ENCODE measurements around the gene GOPC. TPM values are rescaled to one million over a fixed set of nuclear protein-coding genes. Genes with fewer than 3 reads are reported as not detected.

The GOPC gene
- total RNA-seq, 2 experiments from 2014 or later = 22.9 to 23.9 TPM

DNA sequence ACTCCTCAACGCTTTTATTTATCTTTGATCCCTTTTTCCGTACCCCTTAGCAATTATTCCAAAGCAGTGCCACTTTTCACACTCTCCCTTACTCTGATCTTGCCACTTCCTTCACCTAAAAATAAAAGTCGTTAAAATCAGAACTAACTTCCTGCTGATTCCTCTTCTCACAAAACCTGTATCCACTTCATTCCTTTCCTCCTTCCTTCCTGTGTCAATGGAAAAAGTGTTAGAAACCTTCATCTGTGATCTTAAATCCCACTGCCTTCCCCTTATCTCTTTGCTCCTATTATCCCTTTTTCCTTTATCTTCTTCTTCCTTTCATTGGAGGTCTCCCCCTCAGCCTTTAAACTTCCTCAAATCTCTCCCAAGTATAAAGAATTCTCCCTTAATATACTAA is 49.2 kb downstream of the GOPC start:
- Mint-ChIP-seq H3K27ac (no peak overlapping the region), H3K9me3 (no peaks in the 10 kb centered on the region)
- POLR2A ChIA-PET = interaction anchor here (1.5 kb wide), 1 partner anchor 49 kb away, joined by 8 read pairs; the partner anchor contains the start of gene GOPC

GRCh38 chr6:117552618-117553017 is 49.7 kb downstream of the GOPC start:
- Mint-ChIP-seq H3K4me3 (no peak overlapping the region), H3K4me1 (peaks cover 37% of the 10 kb centered on the region), H3K36me3 (ENCODE audit: low read depth) (no peaks in the 10 kb centered on the region), H3K27ac (no peak overlapping the region), H3K9me3 (no peaks in the 10 kb centered on the region), H3K27me3 (no peaks in the 10 kb centered on the region)
- CTCF ChIA-PET = interaction anchor here (1.0 to 4.9 kb wide), 3 partner anchors 51 to 103 kb away, joined by 3 to 43 read pairs (median 6); no protein-coding TSS in a partner anchor
- POLR2A ChIA-PET = interaction anchor here (1.5 to 1.8 kb wide), 2 partner anchors 49 to 70 kb away, joined by 8 read pairs; partner anchors contain the start of genes DCBLD1 and GOPC
- no peak for DNase-seq

More for the DNA sequence above, 49.2 kb downstream of the GOPC start:
- CTCF ChIA-PET = interaction anchor here (4.9 kb wide), 1 partner anchor 103 kb away, joined by 43 read pairs; no protein-coding TSS in a partner anchor
- no peaks in the 10 kb centered on the region for H3K27me3 Mint-ChIP-seq
- DNase-seq = no peak
- no peak overlapping the region for H3K4me3 Mint-ChIP-seq
- peaks cover 34% of the 10 kb centered on the region for H3K4me1 Mint-ChIP-seq
- H3K36me3 Mint-ChIP-seq (ENCODE audit: low read depth) = no peaks in the 10 kb centered on the region

- Mint-ChIP-seq H3K27me3 (no peaks in the 10 kb centered on the region), H3K9me3 (no peaks in the 10 kb centered on the region), H3K36me3 (ENCODE audit: low read depth) (peaks cover 10% of the 10 kb centered on the region), H3K27ac (peak overlapping the region; percentile 10), H3K4me3 (no peak overlapping the region), H3K4me1 (peaks cover 48% of the 10 kb centered on the region)
- DNase-seq = no peak
- CTCF ChIA-PET = interaction anchor here (0.6 to 4.9 kb wide), 9 partner anchors 9 to 207 kb away, joined by 3 to 43 read pairs (median 6); partner anchors contain the start of genes DCBLD1 and GOPC
- POLR2A ChIA-PET = interaction anchor here (0.8 to 3.7 kb wide), 7 partner anchors 10 to 85 kb away, joined by 3 to 59 read pairs (median 8); partner anchors contain the start of genes DCBLD1 and GOPC
Observed at GRCh38 chr6:117550618-117551242, 51.6 kb downstream of the GOPC start.

GRCh38 chr6:117550078-117550600 is 52.2 kb downstream of the GOPC start:
- POLR2A ChIA-PET = interaction anchor here (1.2 to 3.7 kb wide), 8 partner anchors 52 to 1344 kb away, joined by 3 to 59 read pairs (median 9); partner anchors contain the start of genes ASF1A, DCBLD1 and GOPC
- Mint-ChIP-seq H3K36me3 (ENCODE audit: low read depth) (peaks cover 10% of the 10 kb centered on the region), H3K9me3 (no peaks in the 10 kb centered on the region), H3K4me1 (peaks cover 44% of the 10 kb centered on the region), H3K27me3 (no peaks in the 10 kb centered on the region), H3K4me3 (peak overlapping the region; percentile 75), H3K27ac (peak overlapping the region; percentile 94)
- DNase-seq = no peak
- CTCF ChIA-PET = interaction anchor here (0.8 to 4.9 kb wide), 8 partner anchors 10 to 206 kb away, joined by 3 to 43 read pairs (median 10); partner anchors contain the start of genes DCBLD1 and GOPC

- H3K27me3 Mint-ChIP-seq = no peaks in the 10 kb centered on the region
- no peaks in the 10 kb centered on the region for H3K9me3 Mint-ChIP-seq
- ChIA-PET POLR2A (interaction anchor here (0.9 to 3.7 kb wide), 10 partner anchors 18 to 1344 kb away, joined by 3 to 59 read pairs (median 8); partner anchors contain the start of genes ASF1A, DCBLD1 and GOPC), CTCF (interaction anchor here (0.8 to 4.9 kb wide), 7 partner anchors 10 to 100 kb away, joined by 3 to 43 read pairs (median 15); partner anchors contain the start of gene DCBLD1)
- H3K4me1 Mint-ChIP-seq = peaks cover 44% of the 10 kb centered on the region
- peak overlapping the region; percentile 75 for H3K4me3 Mint-ChIP-seq
- peaks cover 10% of the 10 kb centered on the region for H3K36me3 Mint-ChIP-seq (ENCODE audit: low read depth)
- peak overlapping the region; percentile 94 for H3K27ac Mint-ChIP-seq
- peak; percentile 50 for DNase-seq
Observed at GRCh38 chr6:117549611-117550010, 52.7 kb downstream of the GOPC start.

- Mint-ChIP-seq H3K36me3 (ENCODE audit: low read depth) (peaks cover 10% of the 10 kb centered on the region), H3K4me3 (peak overlapping the region; percentile 75), H3K4me1 (peaks cover 44% of the 10 kb centered on the region), H3K27ac (peak overlapping the region; percentile 94), H3K9me3 (no peaks in the 10 kb centered on the region), H3K27me3 (no peaks in the 10 kb centered on the region)
- ChIA-PET POLR2A (interaction anchor here (0.9 to 3.7 kb wide), 12 partner anchors 18 to 1345 kb away, joined by 3 to 59 read pairs (median 6); partner anchors contain the start of genes ASF1A, DCBLD1 and GOPC), CTCF (interaction anchor here (1.1 to 4.9 kb wide), 7 partner anchors 45 to 99 kb away, joined by 3 to 43 read pairs (median 15); partner anchors contain the start of genes DCBLD1 and GOPC)
- DNase-seq = peak; percentile 43
Observed at GRCh38 chr6:117548797-117549301, 53.5 kb downstream of the GOPC start.

GRCh38 chr6:117547688-117548621 is 54.4 kb downstream of the GOPC start:
- Mint-ChIP-seq H3K36me3 (ENCODE audit: low read depth) (peaks cover 10% of the 10 kb centered on the region), H3K4me3 (peak overlapping the region; percentile 75), H3K27ac (peak overlapping the region; percentile 94), H3K4me1 (peaks cover 44% of the 10 kb centered on the region), H3K9me3 (no peaks in the 10 kb centered on the region), H3K27me3 (no peaks in the 10 kb centered on the region)
- CTCF ChIA-PET = interaction anchor here (0.5 to 4.9 kb wide), 8 partner anchors 46 to 879 kb away, joined by 3 to 43 read pairs (median 16); partner anchors contain the start of genes DCBLD1 and GOPC
- peak; percentile 58 for DNase-seq
- POLR2A ChIA-PET = interaction anchor here (0.6 to 3.7 kb wide), 10 partner anchors 17 to 1346 kb away, joined by 3 to 59 read pairs (median 5); partner anchors contain the start of genes ASF1A, DCBLD1 and GOPC

- peaks cover 44% of the 10 kb centered on the region for H3K4me1 Mint-ChIP-seq
- ChIA-PET CTCF (interaction anchor here (1.1 to 3.5 kb wide), 2 partner anchors 11 to 97 kb away, joined by 3 to 16 read pairs; no protein-coding TSS in a partner anchor), POLR2A (interaction anchor here (1.4 kb wide), 1 partner anchor 55 kb away, joined by 5 read pairs; the partner anchor contains the start of gene GOPC)
- DNase-seq = no peak
- no peak overlapping the region for H3K4me3 Mint-ChIP-seq
- H3K27me3 Mint-ChIP-seq = no peaks in the 10 kb centered on the region
- H3K27ac Mint-ChIP-seq = no peak overlapping the region
- H3K9me3 Mint-ChIP-seq = no peaks in the 10 kb centered on the region
- peaks cover 10% of the 10 kb centered on the region for H3K36me3 Mint-ChIP-seq (ENCODE audit: low read depth)
Observed at GRCh38 chr6:117546674-117547073, 55.6 kb downstream of the GOPC start.

DNA sequence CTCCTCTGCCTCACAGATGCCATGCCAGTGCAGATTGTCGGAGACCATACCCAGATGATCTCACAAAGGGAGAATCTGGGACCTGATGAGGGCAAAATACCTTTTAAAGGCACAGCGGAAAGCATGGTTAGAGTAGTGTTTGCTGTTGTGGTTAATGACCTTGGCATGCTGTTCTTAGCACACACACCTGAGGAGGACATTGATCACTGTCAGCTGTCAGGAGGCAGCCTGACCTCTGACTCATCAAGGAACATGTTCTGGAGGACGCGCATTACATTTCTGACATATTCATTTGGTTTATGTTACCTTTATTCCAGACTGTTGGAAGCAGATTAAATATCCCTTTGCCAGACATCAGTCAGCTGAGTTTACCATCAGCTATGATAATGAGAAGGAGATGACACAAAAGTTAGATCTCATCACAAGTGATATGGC is 57.1 kb downstream of the GOPC start:
- Mint-ChIP-seq H3K4me1 (peaks cover 35% of the 10 kb centered on the region), H3K27ac (no peak overlapping the region), H3K27me3 (no peaks in the 10 kb centered on the region), H3K36me3 (ENCODE audit: low read depth) (peaks cover 18% of the 10 kb centered on the region), H3K4me3 (no peak overlapping the region), H3K9me3 (no peaks in the 10 kb centered on the region)
- ChIA-PET CTCF (interaction anchor here (1.2 to 3.5 kb wide), 2 partner anchors 10 to 95 kb away, joined by 4 to 16 read pairs; no protein-coding TSS in a partner anchor), POLR2A (interaction anchor here (0.7 to 1.4 kb wide), 2 partner anchors 57 to 64 kb away, joined by 4 to 5 read pairs; partner anchors contain the start of gene GOPC)
- no peak for DNase-seq

- Mint-ChIP-seq H3K27ac (no peak overlapping the region), H3K4me1 (peaks cover 30% of the 10 kb centered on the region), H3K27me3 (no peaks in the 10 kb centered on the region), H3K36me3 (ENCODE audit: low read depth) (peaks cover 20% of the 10 kb centered on the region), H3K4me3 (no peak overlapping the region), H3K9me3 (no peaks in the 10 kb centered on the region)
- CTCF ChIA-PET = interaction anchor here (1.2 to 3.5 kb wide), 2 partner anchors 10 to 95 kb away, joined by 4 to 16 read pairs; no protein-coding TSS in a partner anchor
- no peak for DNase-seq
- POLR2A ChIA-PET = no interaction called here
Observed at GRCh38 chr6:117544716-117545115, 57.6 kb downstream of the GOPC start.

DNA sequence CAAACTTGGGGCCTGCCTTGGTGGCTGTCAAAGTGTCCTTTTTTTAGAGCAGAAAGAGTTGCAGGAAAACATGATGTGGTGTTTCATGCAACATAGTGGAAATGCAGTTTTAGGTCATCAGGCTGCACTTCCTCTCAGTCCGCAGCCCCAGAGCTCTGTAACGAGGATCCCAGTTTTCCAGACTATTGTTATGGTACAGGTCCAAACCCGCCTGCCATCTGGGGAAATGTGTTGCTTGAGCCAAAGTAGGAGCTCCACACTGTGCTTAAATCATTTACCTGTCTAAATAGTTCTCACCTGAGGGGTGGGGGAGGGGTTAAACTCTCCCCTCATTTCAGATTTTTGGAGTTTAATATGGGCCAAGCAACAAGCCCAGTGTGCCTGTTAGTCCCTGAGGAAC is 59.8 kb downstream of the GOPC start:
- ChIA-PET CTCF (no interaction called here), POLR2A (no interaction called here)
- H3K27me3 Mint-ChIP-seq = no peaks in the 10 kb centered on the region
- no peak overlapping the region for H3K27ac Mint-ChIP-seq
- H3K4me3 Mint-ChIP-seq = no peak overlapping the region
- H3K36me3 Mint-ChIP-seq (ENCODE audit: low read depth) = peaks cover 32% of the 10 kb centered on the region
- H3K9me3 Mint-ChIP-seq = no peaks in the 10 kb centered on the region
- DNase-seq = no peak
- H3K4me1 Mint-ChIP-seq = peaks cover 11% of the 10 kb centered on the region
